Gastrocnemius medialis (tissue), 4 donors: ENCODE results near the gene TERT.

Experiments
- POLR2A ChIP-seq, 2 donors: fragments of 450-650 bp; IDR thresholded peaks; one replicate each; pipeline ENCODE4 v1.6.1; 2017; ENCODE audit warnings: antibody characterized with exemption in 2 of 2, mild to moderate bottlenecking in 2 of 2, moderate library complexity in 2 of 2
- TF ChIP-seq, protein P1 (sequence below), 5 experiments: fragments of 450-650 bp in 3 of 5; fragments of 200-600 bp in 2 of 5; sonication (generic) in 2 of 5; IDR thresholded peaks in 4 of 5; conservative IDR thresholded peaks in 1 of 5; 1 replicate in 4 of 5; 2 replicates in 1 of 5; pipeline ENCODE4 v1.5.1; 2016 to 2019; ENCODE audit warnings: antibody characterized with exemption in 5 of 5, mild to moderate bottlenecking in 3 of 5, moderate library complexity in 3 of 5

DNA sequence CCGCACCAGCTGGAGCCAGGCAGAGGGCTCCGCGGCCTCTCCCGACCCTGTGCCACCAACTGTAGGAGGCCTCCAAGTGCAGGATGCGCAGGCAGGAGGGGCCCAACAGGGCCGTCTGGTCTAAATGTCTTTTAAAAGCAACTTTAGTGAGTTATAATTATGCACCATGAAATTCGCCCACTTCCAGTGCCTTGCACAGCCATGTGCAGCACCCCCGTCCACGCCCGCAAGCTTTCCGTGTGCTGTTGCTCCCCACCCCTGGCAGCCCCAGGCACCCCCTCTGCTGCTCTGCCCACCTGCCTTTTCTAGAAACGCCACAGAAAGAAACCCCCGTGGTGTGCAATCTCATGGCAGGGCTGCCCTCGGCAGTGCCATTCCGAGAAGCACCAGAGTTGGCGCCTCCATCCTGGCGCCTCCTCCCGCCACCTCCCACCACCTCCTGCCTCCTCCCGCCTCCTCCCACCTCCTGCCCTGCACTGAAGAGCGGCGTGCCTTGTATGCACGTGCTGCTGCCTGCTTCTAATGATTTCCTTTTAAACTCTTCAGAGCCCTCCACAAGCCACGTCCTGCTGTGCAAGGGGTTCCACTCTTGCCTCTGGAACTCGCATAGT, 77.2 kb downstream of the TERT start:
- TF ChIP-seq, protein P1, sequence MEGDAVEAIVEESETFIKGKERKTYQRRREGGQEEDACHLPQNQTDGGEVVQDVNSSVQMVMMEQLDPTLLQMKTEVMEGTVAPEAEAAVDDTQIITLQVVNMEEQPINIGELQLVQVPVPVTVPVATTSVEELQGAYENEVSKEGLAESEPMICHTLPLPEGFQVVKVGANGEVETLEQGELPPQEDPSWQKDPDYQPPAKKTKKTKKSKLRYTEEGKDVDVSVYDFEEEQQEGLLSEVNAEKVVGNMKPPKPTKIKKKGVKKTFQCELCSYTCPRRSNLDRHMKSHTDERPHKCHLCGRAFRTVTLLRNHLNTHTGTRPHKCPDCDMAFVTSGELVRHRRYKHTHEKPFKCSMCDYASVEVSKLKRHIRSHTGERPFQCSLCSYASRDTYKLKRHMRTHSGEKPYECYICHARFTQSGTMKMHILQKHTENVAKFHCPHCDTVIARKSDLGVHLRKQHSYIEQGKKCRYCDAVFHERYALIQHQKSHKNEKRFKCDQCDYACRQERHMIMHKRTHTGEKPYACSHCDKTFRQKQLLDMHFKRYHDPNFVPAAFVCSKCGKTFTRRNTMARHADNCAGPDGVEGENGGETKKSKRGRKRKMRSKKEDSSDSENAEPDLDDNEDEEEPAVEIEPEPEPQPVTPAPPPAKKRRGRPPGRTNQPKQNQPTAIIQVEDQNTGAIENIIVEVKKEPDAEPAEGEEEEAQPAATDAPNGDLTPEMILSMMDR (IDR thresholded peaks at IDR 0.05 in 4 of 5, conservative IDR thresholded peaks at IDR 0.05 in 1 of 5) = no peak
- no peak for TF ChIP-seq POLR2A (IDR thresholded peaks at IDR 0.05)
